ENCODE results near the gene TPRX1.

- no peak for TF ChIP-seq CTCF (IDR thresholded peaks at IDR 0.05)
- TF ChIP-seq POLR2A (IDR thresholded peaks at IDR 0.05) = no peak
Observed at GRCh38 chr19:47755762-47756626, 48.4 kb downstream of the TPRX1 start.

All from testis (tissue), 2 donors.